ENCODE measurements around the gene B3GNT7.
A peak's percentile ranks its signal among the peaks of the same experiment; 100 is the strongest.

The B3GNT7 gene

DNA sequence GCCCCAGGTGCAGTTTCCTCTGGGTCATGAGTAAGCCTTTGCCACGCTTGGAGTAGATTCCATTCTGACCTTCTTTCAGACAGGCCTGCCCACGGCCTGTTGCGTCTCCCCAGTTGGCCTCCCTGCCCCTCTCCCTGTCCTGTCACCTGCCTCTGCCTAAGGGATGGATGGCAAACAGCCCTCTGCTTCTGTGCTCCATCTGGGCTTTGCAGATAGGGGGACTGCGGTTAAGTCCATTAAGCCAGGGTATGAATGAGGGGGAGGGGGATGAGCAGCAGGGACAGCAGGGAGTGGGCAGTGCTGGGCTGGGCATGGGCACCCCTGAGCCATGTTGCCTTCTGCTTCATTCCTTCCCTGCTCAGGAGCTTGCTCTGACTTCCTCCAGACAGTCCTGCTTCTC lies 37.6 kb upstream of the B3GNT7 start:
- H3K9me3 ChIP-seq (ENCODE audit: control insufficient read depth, low read length): no peaks in the 10 kb centered on the region
- no peak overlapping the region for H3K4me3 ChIP-seq (ENCODE audit: low read length)
- peaks cover 8% of the 10 kb centered on the region for H3K36me3 ChIP-seq (ENCODE audit: control insufficient read depth, insufficient read depth, low read length, severe bottlenecking)
- DNase-seq (ENCODE audit: low read depth): no peak
- no peak overlapping the region for H3K9ac ChIP-seq (ENCODE audit: low read length)
- no peaks in the 10 kb centered on the region for H3K4me1 ChIP-seq (ENCODE audit: control insufficient read depth, insufficient read depth, low read length)
- no peaks in the 10 kb centered on the region for H3K27me3 ChIP-seq (replicated peaks; ENCODE audit: control insufficient read depth, insufficient read depth, low read length)

DNA sequence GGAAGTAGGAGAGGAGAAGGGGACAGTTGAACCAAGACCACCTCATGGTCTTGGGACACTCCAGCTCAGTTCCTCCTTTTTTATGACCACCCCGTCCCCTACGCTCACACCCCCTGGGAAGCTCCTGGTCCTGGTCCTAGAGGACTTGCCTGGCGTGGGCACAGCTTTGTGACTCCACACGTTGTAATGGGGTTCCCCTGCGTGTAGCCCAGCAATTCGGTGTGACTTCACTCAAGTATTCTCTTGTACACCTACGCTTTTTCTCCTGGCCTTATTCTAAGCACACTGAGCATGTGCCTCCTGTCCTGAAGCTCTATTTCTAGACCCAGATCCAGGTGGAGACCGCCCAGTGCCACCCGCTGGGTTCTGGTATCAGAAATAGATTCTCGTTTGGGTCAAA lies 36.1 kb upstream of the B3GNT7 start:
- Histone ChIP-seq H3K27me3 (replicated peaks; ENCODE audit: control insufficient read depth, insufficient read depth, low read length) (no peaks in the 10 kb centered on the region), H3K4me3 (ENCODE audit: low read length) (no peak overlapping the region), H3K4me1 (ENCODE audit: control insufficient read depth, insufficient read depth, low read length) (no peaks in the 10 kb centered on the region), H3K9me3 (ENCODE audit: control insufficient read depth, low read length) (no peaks in the 10 kb centered on the region), H3K9ac (ENCODE audit: low read length) (no peak overlapping the region), H3K36me3 (ENCODE audit: control insufficient read depth, insufficient read depth, low read length, severe bottlenecking) (peaks cover 10% of the 10 kb centered on the region)
- no peak for DNase-seq (ENCODE audit: low read depth)

DNA sequence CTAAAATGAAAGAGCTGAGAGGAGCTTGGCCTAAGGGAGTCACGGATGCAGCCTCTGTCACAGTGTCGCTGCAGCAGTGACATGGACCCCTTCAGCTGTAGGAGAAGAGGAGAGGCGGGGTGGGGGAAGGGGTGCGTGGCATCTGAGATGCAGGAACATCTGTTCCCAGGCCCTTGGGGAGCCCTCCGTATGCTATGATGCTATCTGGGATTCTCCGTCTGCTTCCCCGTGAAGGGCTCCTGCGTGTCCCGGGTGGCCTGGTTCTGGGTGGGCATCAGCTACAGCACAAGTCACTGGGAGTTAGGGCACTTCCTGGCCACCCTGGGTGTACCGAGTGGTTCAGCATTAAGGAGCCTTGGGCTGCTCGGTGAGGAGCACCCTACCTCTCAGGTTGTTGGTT lies 35.6 kb upstream of the B3GNT7 start:
- H3K36me3 ChIP-seq (ENCODE audit: control insufficient read depth, insufficient read depth, low read length, severe bottlenecking): peaks cover 10% of the 10 kb centered on the region
- no peak overlapping the region for H3K4me3 ChIP-seq (ENCODE audit: low read length)
- no peak for DNase-seq (ENCODE audit: low read depth)
- H3K4me1 ChIP-seq (ENCODE audit: control insufficient read depth, insufficient read depth, low read length): peaks cover 2% of the 10 kb centered on the region
- H3K9me3 ChIP-seq (ENCODE audit: control insufficient read depth, low read length): no peaks in the 10 kb centered on the region
- H3K9ac ChIP-seq (ENCODE audit: low read length): no peak overlapping the region
- no peaks in the 10 kb centered on the region for H3K27me3 ChIP-seq (replicated peaks; ENCODE audit: control insufficient read depth, insufficient read depth, low read length)

DNA sequence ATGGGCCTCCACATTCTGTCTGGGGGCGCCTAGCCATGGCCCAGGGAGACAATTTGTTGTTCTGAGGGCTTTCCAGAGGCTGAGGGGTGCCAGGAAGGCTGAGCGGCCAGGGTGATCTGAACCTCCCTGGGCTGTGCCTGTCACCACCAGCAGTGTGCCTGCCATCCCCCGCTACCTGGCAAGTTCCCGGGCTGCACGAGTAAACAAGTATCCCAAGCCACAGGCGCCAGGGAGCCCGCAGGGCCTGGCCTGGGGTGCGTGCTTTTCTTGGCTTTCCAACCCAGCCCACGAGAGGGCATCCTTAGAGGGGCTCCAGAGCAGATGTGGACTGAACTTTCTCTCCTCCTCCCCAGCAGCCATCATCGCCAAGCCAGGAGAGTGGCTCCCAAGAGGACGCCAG lies 35.1 kb upstream of the B3GNT7 start:
- H3K36me3 ChIP-seq (ENCODE audit: control insufficient read depth, insufficient read depth, low read length, severe bottlenecking): peaks cover 10% of the 10 kb centered on the region
- H3K4me1 ChIP-seq (ENCODE audit: control insufficient read depth, insufficient read depth, low read length): peaks cover 4% of the 10 kb centered on the region
- no peak for DNase-seq (ENCODE audit: low read depth)
- no peaks in the 10 kb centered on the region for H3K27me3 ChIP-seq (replicated peaks; ENCODE audit: control insufficient read depth, insufficient read depth, low read length)
- no peak overlapping the region for H3K9ac ChIP-seq (ENCODE audit: low read length)
- H3K4me3 ChIP-seq (ENCODE audit: low read length): no peak overlapping the region
- no peaks in the 10 kb centered on the region for H3K9me3 ChIP-seq (ENCODE audit: control insufficient read depth, low read length)

DNA sequence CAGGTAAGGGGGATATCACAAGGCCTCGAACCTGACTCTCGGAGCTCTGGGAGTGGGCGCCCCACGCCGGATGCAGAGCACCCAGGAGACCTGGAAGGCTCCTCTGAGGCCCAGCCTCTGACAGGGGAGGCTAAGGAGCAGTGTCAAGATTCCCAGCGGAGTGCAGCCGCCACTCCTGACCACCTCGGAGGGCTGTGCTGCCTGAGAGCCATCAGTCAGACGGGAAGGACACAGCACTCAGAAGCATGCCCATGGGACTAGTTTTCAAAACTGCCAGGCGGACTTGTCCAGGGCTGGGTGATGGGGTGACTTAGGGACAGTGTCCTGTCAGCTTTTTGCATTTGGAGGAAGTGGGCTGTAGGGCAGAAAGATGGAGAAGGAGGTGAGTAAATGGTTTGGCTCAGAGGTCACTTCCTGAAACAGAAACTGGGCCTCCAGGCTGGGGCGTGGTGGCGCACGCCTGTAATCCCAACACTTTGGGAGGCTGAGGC lies 34.6 kb upstream of the B3GNT7 start:
- Histone ChIP-seq H3K4me3 (ENCODE audit: low read length) (no peak overlapping the region), H3K36me3 (ENCODE audit: control insufficient read depth, insufficient read depth, low read length, severe bottlenecking) (peaks cover 10% of the 10 kb centered on the region), H3K27me3 (replicated peaks; ENCODE audit: control insufficient read depth, insufficient read depth, low read length) (no peaks in the 10 kb centered on the region), H3K9me3 (ENCODE audit: control insufficient read depth, low read length) (no peaks in the 10 kb centered on the region), H3K9ac (ENCODE audit: low read length) (no peak overlapping the region), H3K4me1 (ENCODE audit: control insufficient read depth, insufficient read depth, low read length) (peaks cover 4% of the 10 kb centered on the region)
- DNase-seq (ENCODE audit: low read depth): no peak

DNA sequence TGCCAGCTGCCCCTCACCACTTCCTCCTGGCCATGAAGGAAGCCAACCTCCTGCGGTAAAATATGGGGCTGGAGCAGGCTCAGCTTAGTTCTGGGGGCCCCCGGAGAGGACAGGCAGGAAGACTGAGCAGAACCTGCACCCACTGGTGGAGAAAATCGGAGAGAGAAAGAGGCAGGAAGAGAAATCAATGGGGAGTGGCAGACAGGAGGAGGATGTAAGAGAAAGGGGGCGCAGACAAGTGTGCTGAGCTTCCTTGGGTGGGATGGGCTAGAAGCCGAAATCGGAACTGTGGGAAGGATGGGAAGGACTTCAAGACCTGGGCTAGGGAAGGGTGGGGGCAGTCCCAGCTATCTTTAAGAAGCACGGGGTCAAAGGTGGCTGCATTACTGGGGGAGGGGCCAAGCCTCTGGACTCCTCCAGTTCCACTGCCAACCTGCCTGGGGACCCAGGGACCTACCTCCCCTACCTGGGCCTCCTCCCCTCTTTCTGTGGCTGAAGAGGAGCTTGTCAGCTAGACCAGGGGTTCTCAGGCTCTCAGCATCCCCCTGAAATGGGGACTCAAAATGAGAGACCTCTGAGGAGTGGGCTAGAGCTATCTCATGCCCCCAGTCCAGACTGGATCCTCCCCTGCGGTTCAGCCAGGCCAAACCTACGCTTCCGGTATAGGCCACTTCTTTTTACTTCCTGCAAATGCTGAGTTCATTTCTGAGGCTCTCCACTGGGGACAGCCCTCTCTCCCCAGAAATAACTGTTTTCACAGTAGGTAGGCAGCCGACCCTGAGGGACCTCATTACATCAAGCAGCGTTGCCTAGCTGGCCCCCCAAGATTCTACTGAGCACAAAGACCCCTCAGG lies 33.6 kb upstream of the B3GNT7 start:
- Histone ChIP-seq H3K36me3 (ENCODE audit: control insufficient read depth, insufficient read depth, low read length, severe bottlenecking) (peaks cover 10% of the 10 kb centered on the region), H3K4me1 (ENCODE audit: control insufficient read depth, insufficient read depth, low read length) (peaks cover 4% of the 10 kb centered on the region), H3K4me3 (ENCODE audit: low read length) (no peak overlapping the region), H3K9ac (ENCODE audit: low read length) (no peak overlapping the region), H3K27me3 (replicated peaks; ENCODE audit: control insufficient read depth, insufficient read depth, low read length) (no peaks in the 10 kb centered on the region), H3K9me3 (ENCODE audit: control insufficient read depth, low read length) (no peaks in the 10 kb centered on the region)
- no peak for DNase-seq (ENCODE audit: low read depth)

DNA sequence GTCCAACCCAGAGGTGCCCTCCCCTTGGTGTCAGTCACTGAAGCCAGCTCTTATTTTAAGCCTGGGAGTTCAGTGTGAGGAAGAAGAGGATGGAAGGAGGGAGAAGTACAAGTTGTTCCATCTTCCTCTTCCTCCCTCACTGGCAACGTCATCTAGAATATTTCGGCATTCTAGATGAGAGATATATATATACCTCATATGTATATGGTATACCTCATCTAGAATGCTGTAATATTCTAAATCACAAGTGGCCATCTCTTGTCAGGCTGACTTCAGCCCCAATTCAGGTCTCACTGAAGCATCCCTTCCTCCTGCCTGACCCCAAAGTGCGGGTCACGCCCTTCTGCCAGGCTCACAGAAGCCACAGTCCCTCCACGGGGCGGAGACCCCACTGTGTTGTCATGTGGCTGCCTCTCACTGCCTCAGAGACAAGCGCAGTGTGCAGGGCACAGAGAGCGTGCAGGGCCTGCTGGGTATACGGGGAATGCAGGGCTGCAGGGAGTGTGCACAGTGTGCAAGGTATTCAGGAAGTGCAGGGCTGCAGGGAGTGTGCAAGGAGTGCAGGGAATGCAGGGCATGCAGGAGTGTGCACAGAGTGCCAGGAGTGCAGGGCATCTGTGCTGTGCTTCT lies 32.8 kb upstream of the B3GNT7 start:
- Histone ChIP-seq H3K4me3 (ENCODE audit: low read length) (no peak overlapping the region), H3K9ac (ENCODE audit: low read length) (no peak overlapping the region), H3K36me3 (ENCODE audit: control insufficient read depth, insufficient read depth, low read length, severe bottlenecking) (peaks cover 10% of the 10 kb centered on the region), H3K27me3 (replicated peaks; ENCODE audit: control insufficient read depth, insufficient read depth, low read length) (no peaks in the 10 kb centered on the region), H3K9me3 (ENCODE audit: control insufficient read depth, low read length) (no peaks in the 10 kb centered on the region), H3K4me1 (ENCODE audit: control insufficient read depth, insufficient read depth, low read length) (peaks cover 4% of the 10 kb centered on the region)
- DNase-seq (ENCODE audit: low read depth): no peak

DNA sequence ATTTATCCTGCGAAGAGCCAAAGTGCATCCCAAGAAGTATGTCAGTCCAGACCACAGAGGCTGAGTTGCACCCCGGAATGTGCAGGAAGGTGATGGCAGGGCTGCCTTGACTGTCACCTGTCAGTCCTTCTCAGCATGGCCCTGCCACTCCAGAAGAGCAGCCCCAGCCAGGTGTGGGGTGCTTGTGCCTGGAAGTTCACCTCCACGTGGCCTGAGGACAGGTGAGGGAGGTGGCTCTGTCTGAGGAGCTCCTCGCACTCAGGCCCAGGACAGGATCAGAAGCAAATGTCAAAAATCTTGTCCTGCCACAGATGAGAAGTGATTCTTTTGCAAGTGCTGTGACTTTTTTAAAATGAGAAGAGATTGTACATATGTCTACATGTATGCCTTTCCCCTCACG lies 31.4 kb upstream of the B3GNT7 start:
- H3K9me3 ChIP-seq (ENCODE audit: control insufficient read depth, low read length): no peaks in the 10 kb centered on the region
- peaks cover 4% of the 10 kb centered on the region for H3K4me1 ChIP-seq (ENCODE audit: control insufficient read depth, insufficient read depth, low read length)
- no peak overlapping the region for H3K4me3 ChIP-seq (ENCODE audit: low read length)
- H3K36me3 ChIP-seq (ENCODE audit: control insufficient read depth, insufficient read depth, low read length, severe bottlenecking): peaks cover 10% of the 10 kb centered on the region
- H3K27me3 ChIP-seq (replicated peaks; ENCODE audit: control insufficient read depth, insufficient read depth, low read length): no peaks in the 10 kb centered on the region
- no peak overlapping the region for H3K9ac ChIP-seq (ENCODE audit: low read length)
- DNase-seq (ENCODE audit: low read depth): no peak

DNA sequence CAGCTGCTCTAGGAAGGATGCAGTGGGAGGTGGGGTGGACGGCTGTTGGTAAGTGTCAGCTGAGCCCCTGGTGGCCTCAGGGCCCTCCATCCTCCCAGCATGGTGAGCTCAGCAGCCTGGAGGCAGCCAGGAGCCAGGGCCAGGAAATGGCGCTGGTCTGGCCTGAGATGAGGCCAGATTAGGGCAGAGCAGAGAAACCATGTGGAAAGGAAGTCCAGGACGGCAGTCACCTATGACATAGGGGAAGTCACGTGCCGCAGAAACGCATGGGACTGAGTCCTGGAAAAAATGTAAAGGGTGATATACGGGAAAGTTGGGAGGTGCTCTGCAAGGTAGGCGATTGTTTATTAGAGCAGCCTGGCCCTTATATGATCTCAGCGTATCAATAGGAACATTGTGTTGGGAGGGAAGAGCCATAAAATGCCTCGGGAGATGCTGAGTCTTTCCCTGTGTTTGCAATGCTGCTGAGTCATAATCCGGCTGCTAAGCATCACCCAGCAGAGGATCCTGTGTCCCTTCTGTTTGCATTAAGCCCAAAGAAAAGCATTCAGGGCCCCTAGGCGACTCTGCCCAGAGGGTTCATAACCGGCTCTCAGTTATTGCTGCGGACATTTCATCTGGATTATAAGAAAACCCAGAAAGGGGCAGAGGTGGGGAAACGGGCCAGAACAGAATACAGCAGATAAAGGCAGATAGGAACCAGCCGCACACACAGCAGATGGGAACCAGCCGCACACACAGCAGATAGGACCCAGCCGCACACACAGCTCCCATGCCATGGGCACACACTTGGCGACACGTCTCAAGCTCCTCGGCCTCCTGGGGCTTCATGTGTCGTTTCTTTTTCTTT lies 30.3 kb upstream of the B3GNT7 start:
- H3K4me3 ChIP-seq (ENCODE audit: low read length): no peak overlapping the region
- H3K27me3 ChIP-seq (replicated peaks; ENCODE audit: control insufficient read depth, insufficient read depth, low read length): no peaks in the 10 kb centered on the region

DNA sequence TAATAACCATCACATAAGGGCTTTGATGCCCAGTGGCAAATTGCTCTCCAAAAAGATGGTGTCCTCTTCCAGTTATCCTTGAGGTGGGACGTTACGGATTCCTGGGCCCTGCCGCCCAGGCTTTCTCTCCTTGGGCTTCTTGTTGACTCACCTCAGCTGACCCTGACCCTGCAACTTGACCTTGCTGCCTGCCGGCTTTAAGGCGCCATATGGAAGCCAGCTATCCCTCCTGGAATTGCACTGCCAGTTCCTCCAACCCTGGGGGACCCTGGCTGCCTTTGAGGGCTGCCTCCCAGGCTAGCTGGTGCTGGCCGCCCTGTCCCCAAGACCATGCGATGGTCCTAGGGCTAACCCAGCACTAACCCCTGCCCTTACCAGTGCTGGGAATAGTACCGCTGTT lies 28.3 kb upstream of the B3GNT7 start:
- Histone ChIP-seq H3K4me3 (ENCODE audit: low read length) (no peak overlapping the region), H3K27me3 (replicated peaks; ENCODE audit: control insufficient read depth, insufficient read depth, low read length) (no peaks in the 10 kb centered on the region), H3K9ac (ENCODE audit: low read length) (no peak overlapping the region), H3K9me3 (ENCODE audit: control insufficient read depth, low read length) (no peaks in the 10 kb centered on the region), H3K4me1 (ENCODE audit: control insufficient read depth, insufficient read depth, low read length) (peaks cover 4% of the 10 kb centered on the region), H3K36me3 (ENCODE audit: control insufficient read depth, insufficient read depth, low read length, severe bottlenecking) (peaks cover 7% of the 10 kb centered on the region)
- no peak for DNase-seq (ENCODE audit: low read depth)

More for the DNA sequence above, 30.3 kb upstream of the B3GNT7 start:
- peaks cover 4% of the 10 kb centered on the region for H3K4me1 ChIP-seq (ENCODE audit: control insufficient read depth, insufficient read depth, low read length)
- H3K36me3 ChIP-seq (ENCODE audit: control insufficient read depth, insufficient read depth, low read length, severe bottlenecking): peaks cover 10% of the 10 kb centered on the region
- peak; percentile 92 for DNase-seq (ENCODE audit: low read depth)
- no peak overlapping the region for H3K9ac ChIP-seq (ENCODE audit: low read length)
- no peaks in the 10 kb centered on the region for H3K9me3 ChIP-seq (ENCODE audit: control insufficient read depth, low read length)

All from adipocyte (in vitro differentiated cells).